Adipocyte (in vitro differentiated cells): ENCODE measurements around the gene IKZF1.

Source experiments
- DNase-seq: peaks from one replicate; pipeline ENCODE4 v3.0.0-alpha.2; 2015; ENCODE audit warnings: low read depth
- H3K27me3 ChIP-seq: replicated peaks from 2 replicates; pipeline ENCODE4 v1.7.0; 2013; ENCODE audit warnings: mild to moderate bottlenecking, low read length, moderate library complexity; ENCODE audit not compliant: control insufficient read depth, insufficient read depth
- H3K36me3 ChIP-seq: 2 replicates; pipeline ENCODE4 v1.7.0; 2013; ENCODE audit warnings: low read length, mild to moderate bottlenecking, moderate library complexity; ENCODE audit not compliant: control insufficient read depth, insufficient read depth, severe bottlenecking
- H3K4me1 ChIP-seq: 2 replicates; pipeline ENCODE4 v1.7.0; 2013; ENCODE audit warnings: mild to moderate bottlenecking, low read length, moderate library complexity; ENCODE audit not compliant: control insufficient read depth, insufficient read depth
- H3K4me3 ChIP-seq: 2 replicates; pipeline ENCODE4 v1.7.0; 2013; ENCODE audit warnings: mild to moderate bottlenecking, low read length, moderate library complexity
- H3K9ac ChIP-seq: 2 replicates; pipeline ENCODE4 v1.7.0; 2013; ENCODE audit warnings: mild to moderate bottlenecking, low read length, moderate library complexity
- H3K9me3 ChIP-seq: 2 replicates; pipeline ENCODE4 v1.7.0; 2013; ENCODE audit warnings: mild to moderate bottlenecking, low read length, moderate library complexity; ENCODE audit not compliant: control insufficient read depth

IKZF1 gene

DNA sequence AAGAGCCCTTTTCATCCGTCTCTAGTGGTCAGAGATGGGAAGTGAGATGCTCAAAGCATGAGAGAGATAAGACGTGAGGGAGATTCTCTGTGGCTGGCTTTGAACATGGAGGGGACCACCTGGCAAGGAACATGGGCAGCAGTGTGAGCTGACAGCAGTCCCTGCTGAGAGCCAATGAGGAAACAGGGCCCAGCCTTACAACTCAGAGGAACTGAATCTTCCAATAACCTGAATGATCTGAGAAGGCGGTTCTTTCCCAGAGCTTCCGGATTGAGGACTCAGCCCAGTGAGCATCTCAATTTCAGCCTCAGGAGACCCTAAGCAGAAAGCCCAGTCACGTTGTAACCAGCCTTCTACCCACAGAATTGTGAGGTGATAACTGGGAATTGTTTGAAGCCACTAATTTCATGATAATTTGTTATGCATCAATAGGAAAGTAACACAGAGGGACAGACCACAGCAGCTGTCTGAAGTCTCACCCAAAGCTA is 33.9 kb upstream of the IKZF1 start:
- Histone ChIP-seq H3K4me3 (no peak overlapping the region), H3K36me3 (no peaks in the 10 kb centered on the region), H3K27me3 (peaks cover 9% of the 10 kb centered on the region), H3K4me1 (no peaks in the 10 kb centered on the region), H3K9ac (no peak overlapping the region), H3K9me3 (no peaks in the 10 kb centered on the region)
- DNase-seq: no peak

DNA sequence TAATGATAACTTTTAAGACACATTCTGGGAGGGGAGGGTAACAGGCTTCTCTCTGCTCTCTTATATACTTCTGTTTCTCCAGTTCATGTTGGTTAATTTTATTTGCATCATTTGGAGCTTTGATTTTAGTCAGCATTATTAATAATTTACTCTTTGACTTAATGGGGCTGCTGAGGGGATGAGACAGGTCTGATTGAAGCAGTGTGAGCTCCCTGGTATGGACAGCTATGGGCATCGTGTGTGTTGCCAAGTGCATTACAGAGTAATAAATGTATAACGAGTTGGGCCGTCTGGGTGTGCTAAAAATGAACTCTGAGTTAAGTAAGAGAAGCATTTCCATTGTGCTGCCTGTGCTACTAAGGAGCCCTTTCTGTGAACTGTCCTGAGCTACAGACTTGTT is 31.7 kb upstream of the IKZF1 start:
- H3K27me3 ChIP-seq: peaks cover 9% of the 10 kb centered on the region
- H3K36me3 ChIP-seq: no peaks in the 10 kb centered on the region
- H3K9ac ChIP-seq: no peak overlapping the region
- no peaks in the 10 kb centered on the region for H3K9me3 ChIP-seq
- no peak for DNase-seq
- no peak overlapping the region for H3K4me3 ChIP-seq
- no peaks in the 10 kb centered on the region for H3K4me1 ChIP-seq

DNA sequence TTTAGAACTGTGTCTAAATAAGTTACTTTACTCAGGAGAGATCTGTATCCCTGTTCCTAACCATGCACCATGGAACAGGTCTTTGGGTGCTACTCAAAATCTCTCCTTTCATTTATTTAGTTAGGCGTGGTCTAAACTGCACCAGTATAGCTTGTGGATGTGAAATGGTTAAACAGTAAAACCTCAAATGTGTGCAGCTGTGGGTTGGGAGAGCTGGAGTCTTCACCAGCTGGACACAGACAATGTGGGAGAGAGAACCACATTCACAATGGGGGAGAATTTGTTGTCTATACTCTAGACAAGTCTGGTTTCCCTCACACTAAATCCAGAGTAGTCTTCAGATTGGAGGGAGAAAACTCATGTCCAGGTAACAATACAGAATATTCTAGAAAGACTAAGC is 31.2 kb upstream of the IKZF1 start:
- H3K4me1 ChIP-seq: no peaks in the 10 kb centered on the region
- no peak overlapping the region for H3K9ac ChIP-seq
- no peak for DNase-seq
- H3K27me3 ChIP-seq: peaks cover 9% of the 10 kb centered on the region
- H3K9me3 ChIP-seq: no peaks in the 10 kb centered on the region
- no peak overlapping the region for H3K4me3 ChIP-seq
- H3K36me3 ChIP-seq: no peaks in the 10 kb centered on the region

DNA sequence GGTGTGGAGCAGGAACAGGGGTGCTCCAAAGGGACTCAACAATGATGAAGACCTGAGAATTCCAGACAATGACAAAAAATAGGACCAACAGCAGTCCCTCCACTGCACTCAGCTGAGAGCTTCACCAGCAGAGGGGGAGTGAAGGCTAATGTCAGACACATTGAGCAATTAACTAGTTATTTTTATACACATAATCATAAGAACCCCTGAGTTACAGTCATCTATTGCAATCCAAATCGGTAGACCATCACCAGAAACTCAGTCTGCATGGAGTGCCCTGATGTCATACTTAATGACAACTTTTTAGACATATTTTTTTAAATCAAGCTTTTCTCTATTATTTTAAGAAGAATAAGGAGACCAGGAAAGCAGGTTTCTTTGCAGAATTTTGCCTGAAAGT is 30.6 kb upstream of the IKZF1 start:
- H3K4me3 ChIP-seq: no peak overlapping the region
- no peaks in the 10 kb centered on the region for H3K4me1 ChIP-seq
- H3K9me3 ChIP-seq: no peaks in the 10 kb centered on the region
- H3K36me3 ChIP-seq: no peaks in the 10 kb centered on the region
- peaks cover 9% of the 10 kb centered on the region for H3K27me3 ChIP-seq
- H3K9ac ChIP-seq: no peak overlapping the region
- DNase-seq: no peak

DNA sequence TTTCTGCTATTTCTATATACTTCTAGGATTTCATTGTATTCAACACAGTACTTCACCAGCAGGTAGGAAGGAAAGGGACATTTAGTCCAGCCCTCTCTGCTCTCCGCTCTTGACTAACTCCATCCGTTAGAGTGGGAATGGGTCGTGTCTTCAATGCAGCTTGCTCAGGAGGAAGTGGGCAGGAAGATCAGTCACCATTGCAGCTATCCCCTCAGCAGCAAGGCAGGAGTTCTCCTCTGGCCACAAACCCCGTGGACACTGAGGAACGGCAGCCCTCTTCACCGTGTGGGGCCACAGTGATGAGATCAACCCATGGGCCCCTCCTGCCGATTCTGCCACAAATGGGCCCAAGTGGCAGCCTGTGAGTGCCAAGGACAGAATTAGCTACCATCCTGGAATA is 30.2 kb upstream of the IKZF1 start:
- Histone ChIP-seq H3K36me3 (no peaks in the 10 kb centered on the region), H3K9me3 (no peaks in the 10 kb centered on the region), H3K4me1 (no peaks in the 10 kb centered on the region), H3K4me3 (no peak overlapping the region), H3K9ac (no peak overlapping the region), H3K27me3 (peaks cover 9% of the 10 kb centered on the region)
- no peak for DNase-seq

DNA sequence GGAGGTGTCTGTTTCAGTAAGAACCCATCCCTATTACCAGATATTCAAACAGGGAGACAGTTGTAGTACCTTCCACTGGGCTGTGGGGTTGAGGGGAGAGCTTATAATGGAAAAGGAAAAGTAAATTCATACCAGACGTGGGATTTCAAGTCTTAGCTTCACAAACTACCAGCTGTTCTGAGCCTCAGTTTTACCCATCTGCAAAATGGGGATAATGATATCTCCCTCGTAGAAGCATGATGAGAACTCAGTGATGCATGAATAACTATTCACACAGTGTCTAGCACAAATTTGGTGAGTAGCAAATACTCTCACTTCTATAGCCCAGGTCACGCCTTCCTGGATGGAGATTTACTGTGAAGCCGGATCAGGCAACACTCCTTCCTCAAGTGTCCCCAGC is 29.1 kb upstream of the IKZF1 start:
- Histone ChIP-seq H3K27me3 (peaks cover 6% of the 10 kb centered on the region), H3K4me3 (no peak overlapping the region), H3K9me3 (no peaks in the 10 kb centered on the region), H3K4me1 (no peaks in the 10 kb centered on the region), H3K36me3 (no peaks in the 10 kb centered on the region), H3K9ac (no peak overlapping the region)
- DNase-seq: no peak

DNA sequence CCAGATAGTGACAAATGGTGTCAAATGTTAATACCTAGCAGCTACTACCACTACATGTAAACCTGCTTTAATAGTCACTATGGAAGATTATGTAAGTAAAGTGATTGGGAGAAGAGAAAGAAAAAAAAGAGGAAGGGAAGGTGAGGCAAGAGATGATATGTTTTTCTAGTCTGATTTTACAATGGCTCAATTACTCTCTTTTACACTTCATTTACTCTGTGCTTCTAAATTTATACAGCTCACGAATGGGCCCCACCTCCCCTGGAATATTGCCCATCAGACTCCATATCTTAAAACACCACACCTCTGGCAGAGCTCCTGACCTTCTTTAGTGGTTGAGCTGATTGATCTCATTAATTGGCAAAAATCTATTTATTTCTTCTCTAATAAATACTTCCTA is 28.0 kb upstream of the IKZF1 start:
- DNase-seq: no peak
- no peaks in the 10 kb centered on the region for H3K9me3 ChIP-seq
- no peak overlapping the region for H3K9ac ChIP-seq
- H3K4me1 ChIP-seq: no peaks in the 10 kb centered on the region
- peaks cover 6% of the 10 kb centered on the region for H3K27me3 ChIP-seq
- H3K4me3 ChIP-seq: no peak overlapping the region
- no peaks in the 10 kb centered on the region for H3K36me3 ChIP-seq

DNA sequence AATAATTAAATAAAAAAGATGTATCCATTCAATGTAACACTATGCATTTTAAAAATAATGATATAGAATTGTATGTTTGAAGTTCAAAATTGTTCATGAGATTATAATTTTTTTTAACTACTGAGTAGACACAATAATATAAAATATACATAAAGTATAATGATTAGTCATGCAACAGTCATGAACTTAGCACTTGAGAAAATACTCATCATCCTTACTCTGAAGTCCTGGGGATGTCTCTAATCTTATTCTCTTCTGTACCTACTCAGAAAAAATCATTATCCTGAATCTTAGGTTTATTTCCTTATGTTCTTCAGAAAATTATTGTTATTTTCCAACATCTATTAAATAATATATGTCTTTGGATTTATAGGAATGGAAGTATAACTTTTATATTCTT is 26.4 kb upstream of the IKZF1 start:
- H3K9ac ChIP-seq: no peak overlapping the region
- peaks cover 10% of the 10 kb centered on the region for H3K27me3 ChIP-seq
- H3K4me3 ChIP-seq: no peak overlapping the region
- DNase-seq: no peak
- H3K9me3 ChIP-seq: no peaks in the 10 kb centered on the region
- H3K4me1 ChIP-seq: no peaks in the 10 kb centered on the region
- H3K36me3 ChIP-seq: no peaks in the 10 kb centered on the region

DNA sequence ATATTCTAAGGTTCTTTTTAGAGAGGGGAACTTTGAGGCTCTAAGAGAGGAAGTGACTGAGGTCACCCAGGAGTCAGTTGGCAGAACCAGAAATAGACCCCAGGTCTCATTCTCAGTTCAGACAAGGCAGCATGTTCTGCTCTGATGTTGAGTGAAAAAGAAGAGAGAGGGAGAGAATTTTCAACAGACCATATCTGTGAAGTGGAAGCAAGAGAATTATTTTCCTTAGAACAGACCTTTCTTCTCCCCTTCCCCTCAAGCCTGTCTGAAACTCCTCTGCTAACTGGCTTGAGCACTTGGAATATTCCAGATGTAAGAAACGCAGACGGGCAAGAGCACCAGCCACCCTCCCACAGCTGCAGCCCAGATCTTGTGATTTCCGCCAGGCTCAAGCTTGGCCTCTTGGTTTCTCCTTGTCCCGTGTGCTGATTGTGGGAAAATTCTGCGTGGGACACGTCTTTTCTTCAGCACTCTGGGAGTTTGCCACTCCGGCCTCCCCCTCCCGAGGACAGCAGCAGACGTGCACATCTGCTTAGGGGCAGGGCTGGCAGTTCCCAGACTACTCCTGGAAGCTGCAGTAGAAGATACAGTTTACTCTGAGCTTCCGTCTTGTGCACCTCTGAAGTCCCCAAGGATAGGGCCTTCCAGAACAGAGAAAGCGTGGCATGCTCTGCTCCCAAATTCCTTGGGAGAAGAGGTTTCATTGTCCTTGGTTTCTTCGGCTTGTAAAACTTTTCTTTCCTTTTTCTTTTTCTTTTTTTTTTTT is 22.7 kb upstream of the IKZF1 start:
- no peak overlapping the region for H3K9ac ChIP-seq
- no peaks in the 10 kb centered on the region for H3K4me1 ChIP-seq
- H3K36me3 ChIP-seq: no peaks in the 10 kb centered on the region
- peaks cover 4% of the 10 kb centered on the region for H3K27me3 ChIP-seq
- no peak for DNase-seq
- H3K4me3 ChIP-seq: no peak overlapping the region
- H3K9me3 ChIP-seq: no peaks in the 10 kb centered on the region

DNA sequence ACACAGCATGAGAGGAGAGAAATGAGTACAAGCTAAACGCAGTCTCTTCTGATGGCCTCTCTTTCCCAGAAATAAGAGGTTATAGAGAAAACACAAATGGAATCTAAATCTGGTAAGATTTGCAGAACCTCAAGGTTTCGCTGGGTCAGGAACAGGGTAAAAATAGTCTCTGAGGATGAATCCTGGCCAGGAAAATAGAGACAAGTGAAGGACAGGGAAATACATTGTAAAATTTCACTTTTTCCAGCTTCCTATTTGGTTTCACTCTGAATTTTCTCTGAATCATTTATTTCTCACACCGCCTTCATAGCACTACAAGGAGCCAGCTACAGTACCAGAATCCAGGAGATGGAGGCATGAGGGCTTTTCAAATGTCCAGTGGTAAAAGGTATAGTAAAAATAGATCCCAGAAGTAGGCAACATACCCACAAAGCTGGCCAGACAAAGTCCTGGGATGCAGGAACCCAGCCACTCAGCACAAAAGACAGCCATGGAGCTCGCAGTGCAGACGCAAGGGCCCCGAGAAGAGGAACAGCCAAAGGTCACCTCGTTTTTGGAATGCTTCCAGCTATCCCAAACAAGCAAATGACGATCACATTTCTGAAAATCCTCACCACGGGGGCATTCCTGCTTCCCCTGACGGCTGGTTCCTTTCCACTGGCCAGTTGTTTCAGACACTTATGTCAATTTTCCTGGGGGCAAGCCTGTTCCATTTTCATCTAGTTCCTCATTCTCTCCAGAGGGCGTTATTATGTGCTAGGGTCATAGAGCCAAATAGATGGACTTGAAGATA is 21.5 kb upstream of the IKZF1 start:
- Histone ChIP-seq H3K4me3 (no peak overlapping the region), H3K4me1 (no peaks in the 10 kb centered on the region), H3K9me3 (no peaks in the 10 kb centered on the region), H3K36me3 (no peaks in the 10 kb centered on the region), H3K9ac (no peak overlapping the region), H3K27me3 (peaks cover 4% of the 10 kb centered on the region)
- no peak for DNase-seq

DNA sequence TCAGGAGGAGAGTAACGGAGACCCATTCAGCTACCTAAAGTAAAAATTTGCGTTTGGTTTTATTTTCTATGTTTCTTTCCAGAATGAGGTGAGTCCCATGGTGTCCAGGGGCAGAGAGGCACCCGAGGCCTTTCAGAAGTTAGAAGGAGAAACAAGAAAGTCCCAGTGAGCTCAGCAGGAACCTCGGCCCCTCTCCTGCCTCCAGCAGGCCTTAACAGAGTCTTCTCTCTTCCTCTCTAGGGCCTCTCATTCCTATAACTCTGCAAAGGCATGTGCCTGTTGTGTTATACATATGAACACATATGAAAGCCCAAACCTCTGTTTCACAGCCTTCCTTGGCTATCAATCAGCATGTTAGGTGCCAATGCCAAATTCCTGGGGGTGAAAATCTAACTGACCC is 20.8 kb upstream of the IKZF1 start:
- H3K27me3 ChIP-seq: peaks cover 5% of the 10 kb centered on the region

More for the DNA sequence above, 20.8 kb upstream of the IKZF1 start:
- no peak overlapping the region for H3K4me3 ChIP-seq
- H3K9ac ChIP-seq: no peak overlapping the region
- H3K4me1 ChIP-seq: no peaks in the 10 kb centered on the region
- no peak for DNase-seq
- H3K9me3 ChIP-seq: no peaks in the 10 kb centered on the region
- no peaks in the 10 kb centered on the region for H3K36me3 ChIP-seq
